OCI-LY1 (cell line): Measurements from ENCODE around the gene FAM221A.

ENCODE experiments used
- EZH2 ChIP-seq: fragments of 200-600 bp; sonication (generic), shearing (Covaris generic); IDR thresholded peaks from 2 replicates; pipeline ENCODE4 v1.8.0; 2017; ENCODE audit warnings: borderline replicate concordance, mixed run types, mild to moderate bottlenecking, antibody characterized with exemption, low read length, moderate library complexity, mixed read lengths
- TF ChIP-seq, protein P1 (sequence below): fragments of 200-600 bp; sonication (generic), shearing (Covaris generic); IDR thresholded peaks from 2 replicates; pipeline ENCODE4 v1.5.1; 2017; ENCODE audit warnings: mild to moderate bottlenecking, antibody characterized with exemption, low read length, moderate library complexity, mixed read lengths

- TF ChIP-seq, protein P1, sequence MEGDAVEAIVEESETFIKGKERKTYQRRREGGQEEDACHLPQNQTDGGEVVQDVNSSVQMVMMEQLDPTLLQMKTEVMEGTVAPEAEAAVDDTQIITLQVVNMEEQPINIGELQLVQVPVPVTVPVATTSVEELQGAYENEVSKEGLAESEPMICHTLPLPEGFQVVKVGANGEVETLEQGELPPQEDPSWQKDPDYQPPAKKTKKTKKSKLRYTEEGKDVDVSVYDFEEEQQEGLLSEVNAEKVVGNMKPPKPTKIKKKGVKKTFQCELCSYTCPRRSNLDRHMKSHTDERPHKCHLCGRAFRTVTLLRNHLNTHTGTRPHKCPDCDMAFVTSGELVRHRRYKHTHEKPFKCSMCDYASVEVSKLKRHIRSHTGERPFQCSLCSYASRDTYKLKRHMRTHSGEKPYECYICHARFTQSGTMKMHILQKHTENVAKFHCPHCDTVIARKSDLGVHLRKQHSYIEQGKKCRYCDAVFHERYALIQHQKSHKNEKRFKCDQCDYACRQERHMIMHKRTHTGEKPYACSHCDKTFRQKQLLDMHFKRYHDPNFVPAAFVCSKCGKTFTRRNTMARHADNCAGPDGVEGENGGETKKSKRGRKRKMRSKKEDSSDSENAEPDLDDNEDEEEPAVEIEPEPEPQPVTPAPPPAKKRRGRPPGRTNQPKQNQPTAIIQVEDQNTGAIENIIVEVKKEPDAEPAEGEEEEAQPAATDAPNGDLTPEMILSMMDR, result no peak
- no peak for TF ChIP-seq EZH2
These were observed 18.8 kb downstream of the FAM221A start for GRCh38 chr7:23698822-23699221.
